ENCODE results near the gene ZNF385B. TPM values are rescaled to one million over a fixed set of nuclear protein-coding genes. Genes with fewer than 3 reads are reported as not detected.

The ZNF385B gene
- total RNA-seq, 1 experiment from 2014 or later = 9.3 TPM

DNA sequence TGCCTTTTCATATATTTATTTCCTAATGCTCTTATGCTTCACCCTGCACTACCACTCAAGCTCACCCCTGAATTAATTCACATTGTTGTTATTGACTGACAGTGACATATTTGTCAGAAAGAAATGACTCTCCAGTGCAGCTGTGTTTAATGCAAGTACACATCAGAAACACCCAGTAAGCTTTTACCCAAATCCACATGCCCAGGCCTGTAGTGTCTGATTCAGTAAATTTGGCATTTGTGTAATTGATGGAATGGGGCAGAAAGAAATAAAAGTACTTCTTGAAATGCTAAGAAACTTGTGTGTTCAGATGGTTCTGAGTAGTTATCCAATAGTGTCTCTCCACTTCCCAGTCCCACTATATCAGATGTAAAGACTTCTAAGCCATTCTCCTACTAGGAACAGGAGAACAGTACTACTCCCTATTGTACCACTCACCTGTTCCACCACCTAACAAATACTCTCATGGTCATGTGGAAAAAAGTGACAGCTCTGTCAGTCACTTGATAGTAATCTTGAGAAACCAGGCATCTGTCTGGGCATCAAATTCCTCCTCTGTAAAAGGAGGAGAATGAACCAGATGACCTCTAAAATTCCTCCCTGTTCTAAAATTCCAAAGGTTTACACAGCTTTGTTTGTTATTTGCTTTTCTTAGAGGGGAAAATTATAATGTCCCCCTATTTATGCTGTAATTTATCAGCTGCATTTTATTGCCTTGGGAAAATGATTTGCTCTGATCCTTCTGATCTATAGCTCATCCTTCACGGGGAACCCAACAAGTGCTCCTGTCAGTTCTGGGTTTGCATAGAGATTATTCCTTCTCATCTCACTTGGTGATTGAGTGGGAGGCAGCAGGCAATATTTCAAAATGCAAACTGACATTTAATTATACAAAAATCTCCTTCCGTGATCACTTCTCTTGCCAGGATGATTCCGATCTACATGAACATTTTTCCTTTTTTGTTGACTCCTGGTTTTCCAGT, 70.9 kb downstream of the ZNF385B start (continued):
- TF ChIP-seq REST (IDR thresholded peaks at IDR 0.05; ENCODE audit: low read depth) = no peak
- no peak for TF ChIP-seq SP1 (IDR thresholded peaks at IDR 0.05; ENCODE audit: low read depth)
- no peak for TF ChIP-seq SRF (IDR thresholded peaks at IDR 0.05; ENCODE audit: low read depth)

DNA sequence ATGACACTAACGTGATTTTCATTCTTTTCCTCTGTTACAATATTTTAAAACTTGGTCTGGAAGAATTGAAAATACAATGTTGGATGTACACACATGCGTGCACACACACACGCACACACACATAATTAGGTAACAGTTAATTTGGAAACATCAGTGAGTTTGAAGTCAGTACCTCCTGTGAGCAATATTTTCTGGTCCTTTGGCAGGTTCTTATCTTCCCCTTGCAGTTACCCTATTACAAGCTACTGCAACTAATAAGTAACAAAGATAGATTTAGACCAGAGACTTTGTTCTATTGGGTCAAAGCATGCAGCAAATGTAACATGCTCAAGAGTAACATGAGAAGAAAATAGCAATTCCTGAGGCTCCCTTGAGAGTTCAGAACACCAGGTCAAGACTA, 73.3 kb downstream of the ZNF385B start:
- no TSS peak for BruUV-seq (replicated peaks)
- H3K9ac ChIP-seq (ENCODE audit: low read length) = no peak overlapping the region
- RAD21 ChIA-PET (ENCODE audit: low non-redundant PET in 1 of 2, low total read pairs in 2 of 2, uncharacterized antibody in 2 of 2, unreplicated experiment in 2 of 2) = no interaction called here
- no peak overlapping the region for H2AFZ ChIP-seq (ENCODE audit: low read depth, low read length, poor library complexity, severe bottlenecking)
- no peaks in the 10 kb centered on the region for H3K4me1 ChIP-seq (ENCODE audit: control insufficient read depth in 1 of 2, insufficient read depth in 2 of 2, low read length in 2 of 2)
- H3K79me2 ChIP-seq (ENCODE audit: insufficient read depth, low read length) = no peaks in the 10 kb centered on the region
- no peak overlapping the region for H3K4me3 ChIP-seq (replicated peaks in 1 of 2; ENCODE audit: low read depth in 1 of 2, low read length in 2 of 2)
- CTCF ChIA-PET = no interaction called here
- no peak overlapping the region for H3K27ac ChIP-seq (ENCODE audit: low read depth, low read length)
- POLR2A ChIA-PET = no interaction called here
- no peaks in the 10 kb centered on the region for H4K20me1 ChIP-seq (ENCODE audit: insufficient read depth)
- no peaks in the 10 kb centered on the region for H3K36me3 ChIP-seq (ENCODE audit: control insufficient read depth in 1 of 2, insufficient read depth in 2 of 2, low read length in 2 of 2)
- DNase-seq (ENCODE audit: low read depth, low spot score) (no peak), ATAC-seq (no peak)
- intact Hi-C loops (cut with micrococcal nuclease) = no loop called here
- no peaks in the 10 kb centered on the region for H3K27me3 ChIP-seq (ENCODE audit: insufficient read depth, low read length)
- no peaks in the 10 kb centered on the region for H3K9me3 ChIP-seq (ENCODE audit: control insufficient read depth in 1 of 2, insufficient read depth in 1 of 2, low read depth in 1 of 2, low read length in 2 of 2)
- no peaks in the 10 kb centered on the region for H3K9me2 ChIP-seq (ENCODE audit: insufficient read depth)
- no peak overlapping the region for H3K4me2 ChIP-seq (ENCODE audit: low read length)
- TF ChIP-seq REST (IDR thresholded peaks at IDR 0.05; ENCODE audit: low read depth) (no peak), POLR2AphosphoS5 (IDR thresholded peaks at IDR 0.05; ENCODE audit: low read depth, low read length) (no peak), ZNF274 (IDR thresholded peaks at IDR 0.05; ENCODE audit: low read depth, low read length) (no peak), POLR2A (IDR thresholded peaks at IDR 0.05; ENCODE audit: borderline replicate concordance, extremely low read depth, insufficient read depth, insufficient read length) (no peak), EZH2 (IDR thresholded peaks at IDR 0.05) (no peak), SIN3A (IDR thresholded peaks at IDR 0.05; ENCODE audit: low read depth) (no peak), ZBTB33 (IDR thresholded peaks at IDR 0.05; ENCODE audit: extremely low read depth, insufficient replicate concordance, low read length) (no peak), CEBPB (IDR thresholded peaks at IDR 0.05; ENCODE audit: low read depth) (no peak), TCF7L2 (IDR thresholded peaks at IDR 0.05; ENCODE audit: borderline replicate concordance, extremely low read depth, insufficient read depth, insufficient read length) (no peak), YY1 (IDR thresholded peaks at IDR 0.05; ENCODE audit: extremely low read depth, insufficient replicate concordance, low read depth, low read length) (no peak), RAD21 (IDR thresholded peaks at IDR 0.05; ENCODE audit: low read depth) (no peak)
- TF ChIP-seq, protein P1, sequence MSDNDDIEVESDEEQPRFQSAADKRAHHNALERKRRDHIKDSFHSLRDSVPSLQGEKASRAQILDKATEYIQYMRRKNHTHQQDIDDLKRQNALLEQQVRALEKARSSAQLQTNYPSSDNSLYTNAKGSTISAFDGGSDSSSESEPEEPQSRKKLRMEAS (IDR thresholded peaks at IDR 0.05) = no peak

Measured in HCT116 (cell line).